ENCODE data around the gene DOK6.

Gene DOK6

GRCh38 chr18:69763002-69763401 is 362.3 kb downstream of the DOK6 start:
- DNase-seq: no peak
- Histone ChIP-seq H2AK5ac (ENCODE audit: low read length) (no peak overlapping the region), H4K12ac (ENCODE audit: low read depth, low read length) (no peak overlapping the region), H2BK120ac (ENCODE audit: insufficient read depth, low read length, poor library complexity) (no peak overlapping the region), H3K14ac (ENCODE audit: low read length) (no peak overlapping the region), H3K4me2 (ENCODE audit: low read length) (no peak overlapping the region), H3K27me3 (ENCODE audit: insufficient read depth, low read length) (no peaks in the 10 kb centered on the region), H2BK12ac (ENCODE audit: low read length) (no peak overlapping the region), H4K91ac (ENCODE audit: low read depth, low read length) (no peak overlapping the region), H4K8ac (ENCODE audit: low read depth, low read length) (no peak overlapping the region), H3K79me1 (ENCODE audit: low read length) (no peaks in the 10 kb centered on the region), H3K9me3 (ENCODE audit: insufficient read depth, low read depth, low read length) (no peaks in the 10 kb centered on the region), H3K27ac (ENCODE audit: low read depth, low read length) (no peak overlapping the region), H3K4me1 (ENCODE audit: control insufficient read depth in 1 of 2, insufficient read depth in 2 of 2, low read length in 2 of 2) (no peaks in the 10 kb centered on the region), H3K9ac (ENCODE audit: low read length) (no peak overlapping the region), H3K18ac (ENCODE audit: low read length) (no peak overlapping the region), H2AFZ (ENCODE audit: insufficient read depth, low read length, poor library complexity) (no peak overlapping the region), H3K79me2 (ENCODE audit: control insufficient read depth, insufficient read depth, low read length, poor library complexity) (no peaks in the 10 kb centered on the region), H3K4me3 (ENCODE audit: low read depth, low read length) (no peak overlapping the region), H2BK5ac (ENCODE audit: low read depth, low read length, poor library complexity) (no peak overlapping the region), H3K36me3 (ENCODE audit: control insufficient read depth in 1 of 2, insufficient read depth in 2 of 2, low read length in 2 of 2) (no peaks in the 10 kb centered on the region), H3K23ac (ENCODE audit: low read length) (no peak overlapping the region), H3K4ac (ENCODE audit: low read depth, low read length) (no peak overlapping the region)
- WGBS (ENCODE audit: extremely low coverage, insufficient coverage, insufficient read length): no CpG with 5 or more reads among the region's 4 CpGs

DNA sequence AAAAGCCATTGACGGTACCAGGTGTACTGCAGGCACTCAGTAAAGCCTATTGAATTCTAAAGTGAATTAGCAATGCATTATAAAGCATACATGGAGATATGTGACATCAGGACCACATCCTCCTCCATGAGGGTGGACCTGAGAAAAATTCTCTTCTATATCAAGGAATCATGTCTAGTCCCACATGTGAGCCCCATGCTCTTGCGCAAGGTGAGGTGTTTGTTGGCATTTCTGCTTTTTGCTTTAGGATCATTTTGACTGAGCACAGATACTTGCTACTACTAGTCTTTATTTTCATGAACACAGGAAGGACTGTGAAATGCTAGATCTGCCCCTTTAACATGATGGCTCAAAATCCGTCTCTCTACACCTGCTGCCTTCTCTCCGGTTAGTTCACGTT is 363.1 kb downstream of the DOK6 start:
- H3K23ac ChIP-seq (ENCODE audit: low read length): no peak overlapping the region
- H2BK120ac ChIP-seq (ENCODE audit: insufficient read depth, low read length, poor library complexity): no peak overlapping the region
- no CpG with 5 or more reads among the region's 5 CpGs for WGBS (ENCODE audit: extremely low coverage, insufficient coverage, insufficient read length)
- H4K12ac ChIP-seq (ENCODE audit: low read depth, low read length): no peak overlapping the region
- no peak for DNase-seq
- H2AK5ac ChIP-seq (ENCODE audit: low read length): no peak overlapping the region
- H3K4me1 ChIP-seq (ENCODE audit: control insufficient read depth in 1 of 2, insufficient read depth in 2 of 2, low read length in 2 of 2): no peaks in the 10 kb centered on the region
- H3K79me1 ChIP-seq (ENCODE audit: low read length): no peaks in the 10 kb centered on the region
- no peaks in the 10 kb centered on the region for H3K9me3 ChIP-seq (ENCODE audit: insufficient read depth, low read depth, low read length)
- H3K27ac ChIP-seq (ENCODE audit: low read depth, low read length): no peak overlapping the region
- H3K4me3 ChIP-seq (ENCODE audit: low read depth, low read length): no peak overlapping the region
- no peak overlapping the region for H2BK12ac ChIP-seq (ENCODE audit: low read length)
- no peak overlapping the region for H4K8ac ChIP-seq (ENCODE audit: low read depth, low read length)
- H4K91ac ChIP-seq (ENCODE audit: low read depth, low read length): no peak overlapping the region
- H2AFZ ChIP-seq (ENCODE audit: insufficient read depth, low read length, poor library complexity): no peak overlapping the region
- H3K4ac ChIP-seq (ENCODE audit: low read depth, low read length): no peak overlapping the region
- H3K4me2 ChIP-seq (ENCODE audit: low read length): no peak overlapping the region
- H3K36me3 ChIP-seq (ENCODE audit: control insufficient read depth in 1 of 2, insufficient read depth in 2 of 2, low read length in 2 of 2): no peaks in the 10 kb centered on the region
- H3K79me2 ChIP-seq (ENCODE audit: control insufficient read depth, insufficient read depth, low read length, poor library complexity): no peaks in the 10 kb centered on the region
- no peaks in the 10 kb centered on the region for H3K27me3 ChIP-seq (ENCODE audit: insufficient read depth, low read length)
- no peak overlapping the region for H2BK5ac ChIP-seq (ENCODE audit: low read depth, low read length, poor library complexity)
- H3K9ac ChIP-seq (ENCODE audit: low read length): no peak overlapping the region
- H3K18ac ChIP-seq (ENCODE audit: low read length): no peak overlapping the region
- H3K14ac ChIP-seq (ENCODE audit: low read length): no peak overlapping the region

DNA sequence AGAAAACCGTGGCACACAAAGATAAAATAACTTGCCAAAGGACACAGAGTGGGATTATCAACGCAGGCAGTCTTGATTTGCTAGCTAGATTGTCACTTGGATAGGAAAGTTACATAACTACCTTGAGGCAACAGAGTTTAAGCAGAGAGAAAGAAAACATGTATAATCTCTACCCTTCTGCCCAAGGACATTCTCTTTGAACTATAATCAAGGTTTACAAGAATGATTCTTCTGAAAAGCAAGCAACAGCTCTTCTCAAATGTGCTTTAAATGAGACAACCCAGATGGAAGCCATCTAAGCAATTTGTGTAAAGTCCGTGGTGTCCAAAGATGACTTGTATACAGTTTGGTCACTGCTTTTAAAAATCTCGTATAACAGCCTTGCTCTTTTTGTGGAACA is 369.6 kb downstream of the DOK6 start:
- no peak overlapping the region for H4K12ac ChIP-seq (ENCODE audit: low read depth, low read length)
- no peak overlapping the region for H2BK12ac ChIP-seq (ENCODE audit: low read length)
- no peaks in the 10 kb centered on the region for H3K9me3 ChIP-seq (ENCODE audit: insufficient read depth, low read depth, low read length)
- no peak overlapping the region for H2BK5ac ChIP-seq (ENCODE audit: low read depth, low read length, poor library complexity)
- no peaks in the 10 kb centered on the region for H3K79me2 ChIP-seq (ENCODE audit: control insufficient read depth, insufficient read depth, low read length, poor library complexity)
- no peak overlapping the region for H3K4ac ChIP-seq (ENCODE audit: low read depth, low read length)
- H3K27ac ChIP-seq (ENCODE audit: low read depth, low read length): no peak overlapping the region
- H2AFZ ChIP-seq (ENCODE audit: insufficient read depth, low read length, poor library complexity): no peak overlapping the region
- no peaks in the 10 kb centered on the region for H3K36me3 ChIP-seq (ENCODE audit: control insufficient read depth in 1 of 2, insufficient read depth in 2 of 2, low read length in 2 of 2)
- no peaks in the 10 kb centered on the region for H3K27me3 ChIP-seq (ENCODE audit: insufficient read depth, low read length)
- whole genome bisulfite sequencing (ENCODE audit: extremely low coverage, insufficient coverage, insufficient read length): no CpG with 5 or more reads among the region's 4 CpGs
- no peaks in the 10 kb centered on the region for H3K79me1 ChIP-seq (ENCODE audit: low read length)
- no peak overlapping the region for H4K91ac ChIP-seq (ENCODE audit: low read depth, low read length)
- no peaks in the 10 kb centered on the region for H3K4me1 ChIP-seq (ENCODE audit: control insufficient read depth in 1 of 2, insufficient read depth in 2 of 2, low read length in 2 of 2)
- H3K4me2 ChIP-seq (ENCODE audit: low read length): no peak overlapping the region
- H3K23ac ChIP-seq (ENCODE audit: low read length): no peak overlapping the region
- H3K9ac ChIP-seq (ENCODE audit: low read length): no peak overlapping the region
- H2BK120ac ChIP-seq (ENCODE audit: insufficient read depth, low read length, poor library complexity): no peak overlapping the region
- H2AK5ac ChIP-seq (ENCODE audit: low read length): no peak overlapping the region
- H4K8ac ChIP-seq (ENCODE audit: low read depth, low read length): no peak overlapping the region
- no peak for DNase-seq
- H3K14ac ChIP-seq (ENCODE audit: low read length): no peak overlapping the region
- H3K4me3 ChIP-seq (ENCODE audit: low read depth, low read length): no peak overlapping the region
- no peak overlapping the region for H3K18ac ChIP-seq (ENCODE audit: low read length)

DNA sequence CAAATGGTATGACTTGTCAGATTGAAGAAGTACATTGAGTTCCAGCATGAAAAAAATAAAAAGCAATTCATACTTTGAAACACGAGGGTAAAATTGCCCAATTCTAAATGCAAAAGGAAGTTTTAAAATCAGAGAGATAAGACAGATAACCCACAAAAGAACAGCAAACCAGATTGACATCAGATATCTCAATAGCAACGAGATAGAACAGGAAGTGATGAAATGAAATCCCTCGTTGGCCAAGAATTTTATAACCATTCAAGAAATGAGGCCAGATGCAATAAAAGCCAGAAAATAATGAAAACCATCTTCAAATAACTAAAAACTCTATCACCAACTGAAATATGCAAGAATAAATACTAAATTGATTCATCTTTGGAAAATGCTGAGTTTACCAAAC is 374.1 kb downstream of the DOK6 start:
- Histone ChIP-seq H3K4ac (ENCODE audit: low read depth, low read length) (no peak overlapping the region), H2BK5ac (ENCODE audit: low read depth, low read length, poor library complexity) (no peak overlapping the region), H4K91ac (ENCODE audit: low read depth, low read length) (no peak overlapping the region), H3K14ac (ENCODE audit: low read length) (no peak overlapping the region), H3K36me3 (ENCODE audit: control insufficient read depth in 1 of 2, insufficient read depth in 2 of 2, low read length in 2 of 2) (no peaks in the 10 kb centered on the region), H2BK12ac (ENCODE audit: low read length) (no peak overlapping the region), H2BK120ac (ENCODE audit: insufficient read depth, low read length, poor library complexity) (no peak overlapping the region), H3K27ac (ENCODE audit: low read depth, low read length) (no peak overlapping the region), H3K4me1 (ENCODE audit: control insufficient read depth in 1 of 2, insufficient read depth in 2 of 2, low read length in 2 of 2) (no peaks in the 10 kb centered on the region), H2AFZ (ENCODE audit: insufficient read depth, low read length, poor library complexity) (no peak overlapping the region), H3K9ac (ENCODE audit: low read length) (no peak overlapping the region), H3K9me3 (ENCODE audit: insufficient read depth, low read depth, low read length) (no peaks in the 10 kb centered on the region), H3K23ac (ENCODE audit: low read length) (no peak overlapping the region), H3K4me3 (ENCODE audit: low read depth, low read length) (no peak overlapping the region), H3K79me2 (ENCODE audit: control insufficient read depth, insufficient read depth, low read length, poor library complexity) (no peaks in the 10 kb centered on the region), H3K18ac (ENCODE audit: low read length) (no peak overlapping the region), H3K79me1 (ENCODE audit: low read length) (no peaks in the 10 kb centered on the region), H4K12ac (ENCODE audit: low read depth, low read length) (no peak overlapping the region), H3K27me3 (ENCODE audit: insufficient read depth, low read length) (no peaks in the 10 kb centered on the region), H2AK5ac (ENCODE audit: low read length) (no peak overlapping the region), H4K8ac (ENCODE audit: low read depth, low read length) (no peak overlapping the region), H3K4me2 (ENCODE audit: low read length) (no peak overlapping the region)
- WGBS (ENCODE audit: extremely low coverage, insufficient coverage, insufficient read length): no CpG with 5 or more reads among the region's 3 CpGs
- no peak for DNase-seq

DNA sequence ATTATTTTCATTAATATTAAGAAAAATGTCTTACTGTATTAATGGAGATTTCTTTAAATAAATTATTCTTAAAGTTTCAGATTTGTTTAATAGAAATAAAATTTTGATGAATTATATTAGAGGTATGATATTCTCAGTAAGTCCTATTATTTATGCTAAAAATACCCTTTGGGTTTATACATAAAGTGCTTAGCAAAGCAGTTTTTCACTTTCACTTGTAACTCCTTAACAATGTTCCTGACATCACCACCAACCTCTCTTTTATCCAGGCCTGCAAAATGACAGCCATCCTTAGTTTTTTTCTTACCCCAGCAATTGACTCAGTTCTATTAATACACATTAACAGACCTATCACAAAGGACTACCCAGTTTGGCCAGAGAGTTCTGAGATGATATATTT is 376.6 kb downstream of the DOK6 start:
- no peak overlapping the region for H3K27ac ChIP-seq (ENCODE audit: low read depth, low read length)
- H2AK5ac ChIP-seq (ENCODE audit: low read length): no peak overlapping the region
- H3K79me2 ChIP-seq (ENCODE audit: control insufficient read depth, insufficient read depth, low read length, poor library complexity): no peaks in the 10 kb centered on the region
- H3K27me3 ChIP-seq (ENCODE audit: insufficient read depth, low read length): no peaks in the 10 kb centered on the region
- no peaks in the 10 kb centered on the region for H3K36me3 ChIP-seq (ENCODE audit: control insufficient read depth in 1 of 2, insufficient read depth in 2 of 2, low read length in 2 of 2)
- no peak overlapping the region for H4K91ac ChIP-seq (ENCODE audit: low read depth, low read length)
- H3K9me3 ChIP-seq (ENCODE audit: insufficient read depth, low read depth, low read length): no peaks in the 10 kb centered on the region
- no peak overlapping the region for H2AFZ ChIP-seq (ENCODE audit: insufficient read depth, low read length, poor library complexity)
- no peak overlapping the region for H3K18ac ChIP-seq (ENCODE audit: low read length)
- H4K12ac ChIP-seq (ENCODE audit: low read depth, low read length): no peak overlapping the region
- no peak overlapping the region for H2BK5ac ChIP-seq (ENCODE audit: low read depth, low read length, poor library complexity)
- H3K4ac ChIP-seq (ENCODE audit: low read depth, low read length): no peak overlapping the region
- H3K23ac ChIP-seq (ENCODE audit: low read length): no peak overlapping the region
- H2BK12ac ChIP-seq (ENCODE audit: low read length): no peak overlapping the region
- no peak overlapping the region for H3K9ac ChIP-seq (ENCODE audit: low read length)
- no peak overlapping the region for H3K4me2 ChIP-seq (ENCODE audit: low read length)
- H3K14ac ChIP-seq (ENCODE audit: low read length): no peak overlapping the region
- no peaks in the 10 kb centered on the region for H3K79me1 ChIP-seq (ENCODE audit: low read length)
- H3K4me1 ChIP-seq (ENCODE audit: control insufficient read depth in 1 of 2, insufficient read depth in 2 of 2, low read length in 2 of 2): no peaks in the 10 kb centered on the region
- DNase-seq: no peak
- no peak overlapping the region for H2BK120ac ChIP-seq (ENCODE audit: insufficient read depth, low read length, poor library complexity)
- no peak overlapping the region for H3K4me3 ChIP-seq (ENCODE audit: low read depth, low read length)
- H4K8ac ChIP-seq (ENCODE audit: low read depth, low read length): no peak overlapping the region
